Esophagus muscularis mucosa (tissue), 3 donors: ENCODE results near the gene MMP24.

Source experiments
- CTCF ChIP-seq, 3 experiments: fragments of 200-600 bp in 2 of 3; fragments of 450-650 bp in 1 of 3; sonication (generic) in 2 of 3; IDR thresholded peaks; one replicate each; pipeline ENCODE4 v1.5.1; 2017 to 2019; ENCODE audit warnings: antibody characterized with exemption in 3 of 3, mild to moderate bottlenecking in 2 of 3, moderate library complexity in 1 of 3
- POLR2A ChIP-seq: fragments of 450-650 bp; IDR thresholded peaks from one replicate; pipeline ENCODE4 v1.6.1; 2017; ENCODE audit warnings: antibody characterized with exemption, moderate library complexity, mild to moderate bottlenecking, low read depth

- TF ChIP-seq POLR2A (no peak), CTCF (IDR thresholded peaks at IDR 0.05) (no peak)
Observed at GRCh38 chr20:35300469-35301262, 74.2 kb downstream of the MMP24 start.
